Endothelial cell of umbilical vein (primary cell): Measurements from ENCODE around the gene ACR.
"Not testable (repeated sequence)": the region's sequence is repeated elsewhere in the genome, so short reads cannot be mapped to it uniquely, and the experiment has no call there.

ENCODE experiments used
- CTCF ChIP-seq, 2 donors: IDR thresholded peaks; 1 replicate in 1 of 2; 2 replicates in 1 of 2; pipeline ENCODE4 v1.5.1; 2011; ENCODE audit warnings: low read length in 2 of 2, mild to moderate bottlenecking in 2 of 2, moderate library complexity in 2 of 2, control low read depth in 1 of 2, inconsistent platforms in 1 of 2, low read depth in 1 of 2; ENCODE audit not compliant: insufficient read depth in 1 of 2; ENCODE audit errors: extremely low read depth in 1 of 2
- EZH2 ChIP-seq: IDR thresholded peaks from 2 replicates; pipeline ENCODE4 v1.6.1; 2012; ENCODE audit warnings: borderline replicate concordance, low read depth, mild to moderate bottlenecking, moderate library complexity, low read length, inconsistent platforms; ENCODE audit not compliant: severe bottlenecking
- GATA2 ChIP-seq: IDR thresholded peaks from 2 replicates; pipeline ENCODE4 v1.7.0; 2011; ENCODE audit warnings: low read depth, mild to moderate bottlenecking, moderate library complexity, mixed read lengths, low read length; ENCODE audit not compliant: insufficient read length, insufficient read depth
- JUN ChIP-seq: IDR thresholded peaks from 2 replicates; pipeline ENCODE4 v1.6.1; 2011; ENCODE audit warnings: borderline replicate concordance, low read depth; ENCODE audit not compliant: insufficient read length, insufficient read depth
- MAX ChIP-seq: IDR thresholded peaks from 2 replicates; pipeline ENCODE4 v1.6.1; 2011; ENCODE audit not compliant: insufficient read depth, insufficient read length
- MYC ChIP-seq: IDR thresholded peaks from one replicate; pipeline ENCODE4 v1.6.1; 2011; ENCODE audit warnings: mild to moderate bottlenecking, low read depth, low read length
- POLR2A ChIP-seq: IDR thresholded peaks from 2 replicates; pipeline ENCODE4 v1.6.1; 2012; ENCODE audit warnings: low read depth, mild to moderate bottlenecking, control low read depth, low read length
- POLR2AphosphoS5 ChIP-seq: IDR thresholded peaks from 2 replicates; pipeline ENCODE4 v1.6.1; 2012; ENCODE audit warnings: low read depth, mild to moderate bottlenecking, control low read depth, low read length, moderate library complexity; ENCODE audit not compliant: insufficient read depth

- TF ChIP-seq CTCF (IDR thresholded peaks at IDR 0.05; ENCODE audit: extremely low read depth in 1 of 2, insufficient read depth in 1 of 2, low read depth in 1 of 2, low read length in 2 of 2); POLR2A; EZH2; POLR2AphosphoS5; MYC; JUN; MAX; GATA2: not testable (repeated sequence)
Measured at GRCh38 chr22:50740714-50741113, 2.7 kb downstream of the ACR start.
